HG03135 (cell line): Measurements from ENCODE around the gene TSTD2.
A peak's percentile ranks its signal among the peaks of the same experiment; 100 is the strongest.

Experiments
- ATAC-seq: cut with Tn5 transposase; IDR thresholded peaks from one replicate; pipeline ENCODE4 v1.9.1; 2021; ENCODE audit warnings: mild to moderate bottlenecking, moderate library complexity; ENCODE audit not compliant: unreplicated experiment

Gene TSTD2

GRCh38 chr9:97632985-97633858 is at the start of gene TSTD2, which contains the start of gene NCBP1:
TSTD2 (minus strand) TSS chr9:97633368; CDS start chr9:97627562, 5,806 bp downstream.
NCBP1 (plus strand) TSS chr9:97633821; CDS start chr9:97633882, 61 bp downstream.
- peak; percentile 87 for ATAC-seq

GRCh38 chr9:97682242-97682641 is 49.1 kb upstream of the TSTD2 start:
- no peak for ATAC-seq

GRCh38 chr9:97675655-97676054 is 42.5 kb upstream of the TSTD2 start:
- ATAC-seq = no peak

GRCh38 chr9:97673922-97674321 is 40.8 kb upstream of the TSTD2 start:
- ATAC-seq = no peak

- no peak for ATAC-seq
Measured at GRCh38 chr9:97672403-97672802, 39.2 kb upstream of the TSTD2 start.

- no peak for ATAC-seq
Measured at GRCh38 chr9:97670586-97670985, 37.4 kb upstream of the TSTD2 start.

GRCh38 chr9:97668485-97668884 is 35.3 kb upstream of the TSTD2 start:
- ATAC-seq = no peak

GRCh38 chr9:97666907-97667686 is 33.9 kb upstream of the TSTD2 start:
- ATAC-seq = no peak

GRCh38 chr9:97665742-97666141 is 32.6 kb upstream of the TSTD2 start:
- ATAC-seq = no peak

- ATAC-seq = no peak
Measured at GRCh38 chr9:97660847-97661246, 27.7 kb upstream of the TSTD2 start.

- ATAC-seq = no peak
Measured at GRCh38 chr9:97660340-97660739, 27.2 kb upstream of the TSTD2 start.

GRCh38 chr9:97659771-97660170 is 26.6 kb upstream of the TSTD2 start:
- no peak for ATAC-seq

GRCh38 chr9:97658707-97659106 is 25.5 kb upstream of the TSTD2 start:
- no peak for ATAC-seq

GRCh38 chr9:97651646-97652045 is 18.5 kb upstream of the TSTD2 start:
- ATAC-seq = no peak

- no peak for ATAC-seq
Measured at GRCh38 chr9:97647996-97648395, 14.8 kb upstream of the TSTD2 start.

GRCh38 chr9:97645720-97646119 is 12.6 kb upstream of the TSTD2 start:
- no peak for ATAC-seq

- ATAC-seq = no peak
Measured at GRCh38 chr9:97640325-97640724, 7.2 kb upstream of the TSTD2 start.

- no peak for ATAC-seq
Measured at GRCh38 chr9:97638666-97639065, 5.5 kb upstream of the TSTD2 start.

- ATAC-seq = no peak
Measured at GRCh38 chr9:97636903-97637302, 3.7 kb upstream of the TSTD2 start.

- no peak for ATAC-seq
Measured at GRCh38 chr9:97635026-97635425, 1.9 kb upstream of the TSTD2 start.

GRCh38 chr9:97633859-97634490 is 807 bp upstream of the TSTD2 start:
- peak; percentile 1 for ATAC-seq
